Measurements from ENCODE around the gene SRRM4. TPM values are rescaled to one million over a fixed set of nuclear protein-coding genes. Genes with fewer than 3 reads are reported as not detected.
"Not testable (repeated sequence)": the region's sequence is repeated elsewhere in the genome, so short reads cannot be mapped to it uniquely, and the experiment has no call there.

SRRM4 gene
- total and polyA plus RNA-seq, 5 donors from 2014 or later, result not detected

GRCh38 chr12:119033332-119033731 is 52.0 kb downstream of the SRRM4 start:
- H3K27ac Mint-ChIP-seq; H3K27ac ChIP-seq (ENCODE audit: insufficient read depth, low read length, poor library complexity, severe bottlenecking); H3K4me3 Mint-ChIP-seq; H3K4me3 ChIP-seq (ENCODE audit: low read depth, low read length); H3K4me1 ChIP-seq (ENCODE audit: control insufficient read depth, insufficient read depth, low read length, poor library complexity, severe bottlenecking); H3K27me3 Mint-ChIP-seq; H3K36me3 Mint-ChIP-seq; H3K9me3 Mint-ChIP-seq; ATAC-seq (ENCODE audit: low read depth in 2 of 2); H3K27me3 ChIP-seq (ENCODE audit: control insufficient read depth, insufficient read depth, low read length); H3K36me3 ChIP-seq (ENCODE audit: control insufficient read depth, insufficient read depth, low read length); H3K9me3 ChIP-seq (ENCODE audit: control insufficient read depth in 2 of 2, low read length in 2 of 2); DNase-seq; H3K4me1 Mint-ChIP-seq: not testable (repeated sequence)

GRCh38 chr12:119036878-119037825 is 55.8 kb downstream of the SRRM4 start:
- Mint-ChIP-seq H3K27ac (no peak overlapping the region), H3K4me3 (peak overlapping the region in 1 of 4 donors; percentile 26), H3K27me3 (no peaks in the 10 kb centered on the region), H3K4me1 (no peaks in the 10 kb centered on the region), H3K9me3 (peaks cover 0 to 4% (median 0%) of the 10 kb centered on the region in 7 donors), H3K36me3 (no peaks in the 10 kb centered on the region)
- ATAC-seq (ENCODE audit: low read depth in 2 of 2) (no peak), DNase-seq (peak in 1 of 3 donors; percentile 5)
- H3K4me1 ChIP-seq (ENCODE audit: control insufficient read depth, insufficient read depth, low read length, poor library complexity, severe bottlenecking), result no peaks in the 10 kb centered on the region
- H3K4me3 ChIP-seq (ENCODE audit: low read depth, low read length), result no peak overlapping the region
- no peaks in the 10 kb centered on the region for H3K36me3 ChIP-seq (ENCODE audit: control insufficient read depth, insufficient read depth, low read length)
- H3K9me3 ChIP-seq (ENCODE audit: control insufficient read depth in 2 of 2, low read length in 2 of 2), result no peaks in the 10 kb centered on the region
- no peaks in the 10 kb centered on the region for H3K27me3 ChIP-seq (ENCODE audit: control insufficient read depth, insufficient read depth, low read length)
- H3K27ac ChIP-seq (ENCODE audit: insufficient read depth, low read length, poor library complexity, severe bottlenecking), result no peak overlapping the region

- H3K27me3 Mint-ChIP-seq, result no peaks in the 10 kb centered on the region
- Histone ChIP-seq H3K27me3 (ENCODE audit: control insufficient read depth, insufficient read depth, low read length) (no peaks in the 10 kb centered on the region), H3K36me3 (ENCODE audit: control insufficient read depth, insufficient read depth, low read length) (no peaks in the 10 kb centered on the region), H3K4me1 (ENCODE audit: control insufficient read depth, insufficient read depth, low read length, poor library complexity, severe bottlenecking) (no peaks in the 10 kb centered on the region), H3K4me3 (ENCODE audit: low read depth, low read length) (no peak overlapping the region), H3K9me3 (ENCODE audit: control insufficient read depth in 2 of 2, low read length in 2 of 2) (no peaks in the 10 kb centered on the region), H3K27ac (ENCODE audit: insufficient read depth, low read length, poor library complexity, severe bottlenecking) (no peak overlapping the region)
- ATAC-seq (ENCODE audit: low read depth in 2 of 2), result no peak
- no peaks in the 10 kb centered on the region for H3K4me1 Mint-ChIP-seq
- H3K27ac Mint-ChIP-seq, result no peak overlapping the region
- DNase-seq, result no peak
- H3K36me3 Mint-ChIP-seq, result no peaks in the 10 kb centered on the region
- H3K4me3 Mint-ChIP-seq, result no peak overlapping the region
- peaks cover 0 to 5% (median 2%) of the 10 kb centered on the region in 7 donors for H3K9me3 Mint-ChIP-seq
These were observed 62.8 kb downstream of the SRRM4 start for GRCh38 chr12:119044094-119044493.

- H3K36me3 ChIP-seq (ENCODE audit: control insufficient read depth, insufficient read depth, low read length), result no peaks in the 10 kb centered on the region
- no peaks in the 10 kb centered on the region for H3K4me1 ChIP-seq (ENCODE audit: control insufficient read depth, insufficient read depth, low read length, poor library complexity, severe bottlenecking)
- H3K9me3 ChIP-seq (ENCODE audit: control insufficient read depth in 2 of 2, low read length in 2 of 2), result no peaks in the 10 kb centered on the region
- H3K4me3 Mint-ChIP-seq, result no peak overlapping the region
- peaks cover 0 to 17% (median 2%) of the 10 kb centered on the region in 7 donors for H3K9me3 Mint-ChIP-seq
- ATAC-seq (ENCODE audit: low read depth in 2 of 2), result no peak
- H3K27ac ChIP-seq (ENCODE audit: insufficient read depth, low read length, poor library complexity, severe bottlenecking), result no peak overlapping the region
- no peak overlapping the region for H3K27ac Mint-ChIP-seq
- H3K36me3 Mint-ChIP-seq, result no peaks in the 10 kb centered on the region
- H3K4me3 ChIP-seq (ENCODE audit: low read depth, low read length), result no peak overlapping the region
- no peak for DNase-seq
- H3K27me3 ChIP-seq (ENCODE audit: control insufficient read depth, insufficient read depth, low read length), result no peaks in the 10 kb centered on the region
- H3K27me3 Mint-ChIP-seq, result no peaks in the 10 kb centered on the region
- no peaks in the 10 kb centered on the region for H3K4me1 Mint-ChIP-seq
These were observed 66.3 kb downstream of the SRRM4 start for GRCh38 chr12:119047641-119048040.

- no peak for DNase-seq
- H3K4me1 ChIP-seq (ENCODE audit: control insufficient read depth, insufficient read depth, low read length, poor library complexity, severe bottlenecking), result no peaks in the 10 kb centered on the region
- no peak overlapping the region for H3K4me3 Mint-ChIP-seq
These were observed 69.3 kb downstream of the SRRM4 start for GRCh38 chr12:119050663-119051062.

GRCh38 chr12:119051474-119051873 is 70.1 kb downstream of the SRRM4 start:
- Histone ChIP-seq H3K36me3 (ENCODE audit: control insufficient read depth, insufficient read depth, low read length) (no peaks in the 10 kb centered on the region), H3K27me3 (ENCODE audit: control insufficient read depth, insufficient read depth, low read length) (no peaks in the 10 kb centered on the region), H3K4me3 (ENCODE audit: low read depth, low read length) (no peak overlapping the region), H3K4me1 (ENCODE audit: control insufficient read depth, insufficient read depth, low read length, poor library complexity, severe bottlenecking) (no peaks in the 10 kb centered on the region), H3K27ac (ENCODE audit: insufficient read depth, low read length, poor library complexity, severe bottlenecking) (no peak overlapping the region), H3K9me3 (ENCODE audit: control insufficient read depth in 2 of 2, low read length in 2 of 2) (no peaks in the 10 kb centered on the region)
- ATAC-seq (ENCODE audit: low read depth in 2 of 2) (no peak), DNase-seq (no peak)
- Mint-ChIP-seq H3K27ac (no peak overlapping the region), H3K27me3 (no peaks in the 10 kb centered on the region), H3K4me3 (no peak overlapping the region), H3K36me3 (no peaks in the 10 kb centered on the region), H3K9me3 (peaks cover 0 to 17% (median 4%) of the 10 kb centered on the region in 7 donors), H3K4me1 (no peaks in the 10 kb centered on the region)

More at GRCh38 chr12:119050663-119051062, 69.3 kb downstream of the SRRM4 start:
- ATAC-seq (ENCODE audit: low read depth in 2 of 2), result no peak
- H3K4me3 ChIP-seq (ENCODE audit: low read depth, low read length), result no peak overlapping the region
- H3K27me3 ChIP-seq (ENCODE audit: control insufficient read depth, insufficient read depth, low read length), result no peaks in the 10 kb centered on the region
- H3K36me3 Mint-ChIP-seq, result no peaks in the 10 kb centered on the region
- H3K36me3 ChIP-seq (ENCODE audit: control insufficient read depth, insufficient read depth, low read length), result no peaks in the 10 kb centered on the region
- no peaks in the 10 kb centered on the region for H3K9me3 ChIP-seq (ENCODE audit: control insufficient read depth in 2 of 2, low read length in 2 of 2)
- H3K27ac Mint-ChIP-seq, result no peak overlapping the region
- H3K27me3 Mint-ChIP-seq, result no peaks in the 10 kb centered on the region
- H3K4me1 Mint-ChIP-seq, result no peaks in the 10 kb centered on the region
- peaks cover 0 to 17% (median 6%) of the 10 kb centered on the region in 7 donors for H3K9me3 Mint-ChIP-seq
- H3K27ac ChIP-seq (ENCODE audit: insufficient read depth, low read length, poor library complexity, severe bottlenecking), result no peak overlapping the region

GRCh38 chr12:119052001-119052400 is 70.7 kb downstream of the SRRM4 start:
- H3K4me1 Mint-ChIP-seq, result no peaks in the 10 kb centered on the region
- DNase-seq (no peak), ATAC-seq (ENCODE audit: low read depth in 2 of 2) (no peak)
- no peak overlapping the region for H3K4me3 Mint-ChIP-seq
- Histone ChIP-seq H3K27me3 (ENCODE audit: control insufficient read depth, insufficient read depth, low read length) (no peaks in the 10 kb centered on the region), H3K36me3 (ENCODE audit: control insufficient read depth, insufficient read depth, low read length) (no peaks in the 10 kb centered on the region), H3K4me3 (ENCODE audit: low read depth, low read length) (no peak overlapping the region), H3K9me3 (ENCODE audit: control insufficient read depth in 2 of 2, low read length in 2 of 2) (no peaks in the 10 kb centered on the region), H3K4me1 (ENCODE audit: control insufficient read depth, insufficient read depth, low read length, poor library complexity, severe bottlenecking) (no peaks in the 10 kb centered on the region), H3K27ac (ENCODE audit: insufficient read depth, low read length, poor library complexity, severe bottlenecking) (no peak overlapping the region)
- peaks cover 0 to 17% (median 4%) of the 10 kb centered on the region in 7 donors for H3K9me3 Mint-ChIP-seq
- H3K36me3 Mint-ChIP-seq, result no peaks in the 10 kb centered on the region
- no peaks in the 10 kb centered on the region for H3K27me3 Mint-ChIP-seq
- no peak overlapping the region for H3K27ac Mint-ChIP-seq

GRCh38 chr12:119055977-119056376 is 74.6 kb downstream of the SRRM4 start:
- H3K4me3 Mint-ChIP-seq, result no peak overlapping the region
- Histone ChIP-seq H3K9me3 (ENCODE audit: control insufficient read depth in 2 of 2, low read length in 2 of 2) (no peaks in the 10 kb centered on the region), H3K36me3 (ENCODE audit: control insufficient read depth, insufficient read depth, low read length) (no peaks in the 10 kb centered on the region), H3K4me1 (ENCODE audit: control insufficient read depth, insufficient read depth, low read length, poor library complexity, severe bottlenecking) (no peaks in the 10 kb centered on the region), H3K27me3 (ENCODE audit: control insufficient read depth, insufficient read depth, low read length) (no peaks in the 10 kb centered on the region), H3K4me3 (ENCODE audit: low read depth, low read length) (no peak overlapping the region), H3K27ac (ENCODE audit: insufficient read depth, low read length, poor library complexity, severe bottlenecking) (no peak overlapping the region)
- ATAC-seq (ENCODE audit: low read depth in 2 of 2), result no peak
- H3K27me3 Mint-ChIP-seq, result no peaks in the 10 kb centered on the region
- H3K36me3 Mint-ChIP-seq, result no peaks in the 10 kb centered on the region
- H3K27ac Mint-ChIP-seq, result no peak overlapping the region
- DNase-seq, result no peak
- peaks cover 0 to 12% (median 2%) of the 10 kb centered on the region in 7 donors for H3K9me3 Mint-ChIP-seq
- no peaks in the 10 kb centered on the region for H3K4me1 Mint-ChIP-seq
